Mucosa of descending colon (tissue), 3 donors: Measurements from ENCODE around the gene LRFN5. TPM values are rescaled to one million over a fixed set of nuclear protein-coding genes. Genes with fewer than 3 reads are reported as not detected.

Source experiments
- ATAC-seq: fragments of 200-7000 bp; cut with Tn5 transposase; one replicate; pipeline ENCODE4 v1.9.1; 2020; ENCODE audit warnings: mild to moderate bottlenecking, moderate library complexity
- DNase-seq, 3 donors: peaks; one replicate each; pipeline ENCODE4 v3.0.0-alpha.2; 2020
- H3K36me3 ChIP-seq: fragments of 200-600 bp; one replicate; pipeline ENCODE4 v1.8.0; 2021; ENCODE audit warnings: low read depth, mild to moderate bottlenecking
- H3K4me1 ChIP-seq: fragments of 200-600 bp; one replicate; pipeline ENCODE4 v1.8.0; 2021; ENCODE audit warnings: low read depth, mild to moderate bottlenecking
- H3K4me3 ChIP-seq: fragments of 200-600 bp; one replicate; pipeline ENCODE4 v1.8.0; 2021; ENCODE audit warnings: mild to moderate bottlenecking
- H3K9me3 ChIP-seq: fragments of 200-600 bp; one replicate; pipeline ENCODE4 v1.8.0; 2021; ENCODE audit warnings: mild to moderate bottlenecking
- intact Hi-C, 2 donors: fragments of 100-400 bp; cut with DNase I in 1 of 2; cut with micrococcal nuclease in 1 of 2; formaldehyde crosslinking; loops; one replicate each; pipeline versions ENCODE4 v1.11.0 to v1.11.1; 2022; cut with DNase I, micrococcal nuclease
- total RNA-seq, 3 donors: library from RNA; stranded (reverse); fragmentation: NEBNext Ultra II Directional in 2 of 3; extraction: Animal tissue kit (Norgen Biotek cat#: 25700) in 2 of 3; gene quantifications; one replicate each; pipeline versions ENCODE4 v1.2.1 to v1.2.4, GENCODE V29; 2021 to 2023
- TF ChIP-seq, protein P1 (sequence below): fragments of 200-600 bp; IDR thresholded peaks from one replicate; pipeline ENCODE4 v1.8.0; 2022; ENCODE audit warnings: antibody characterized with exemption, mild to moderate bottlenecking
- donor health status: DM: no; HTN: no; CAD: no; lungs with moderate emphysema.
- donor health status: DM: no; HTN: no; CAD: no.
- donor health status: DM: no; HTN: yes; CAD: no.

LRFN5 gene
- total RNA-seq, 3 donors from 2014 or later = 0.49 to 4.1 (median 0.55) TPM

DNA sequence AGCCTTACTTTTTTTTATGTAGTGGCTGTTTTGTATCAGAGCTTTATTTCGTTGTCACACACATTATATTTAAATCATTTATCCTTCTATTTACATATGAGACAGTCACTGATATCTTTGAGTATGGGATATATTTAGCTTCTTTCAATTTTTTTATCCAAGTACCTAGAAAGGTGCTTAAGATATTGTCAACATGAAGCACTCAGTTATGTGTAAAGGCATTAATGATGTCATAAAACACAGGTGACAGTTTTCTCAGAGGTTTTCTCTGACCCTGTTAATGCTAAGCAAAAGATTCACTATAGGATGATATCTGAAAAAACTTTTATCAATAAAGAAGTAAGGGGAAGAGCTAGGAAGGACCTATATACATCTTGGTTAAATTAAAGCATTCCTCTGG, 23.2 kb downstream of the LRFN5 start:
- no peaks in the 10 kb centered on the region for H3K4me1 ChIP-seq
- ATAC-seq (no peak), DNase-seq (no peak)
- H3K4me3 ChIP-seq = no peak overlapping the region
- intact Hi-C loops = no loop called here
- H3K9me3 ChIP-seq = no peaks in the 10 kb centered on the region
- TF ChIP-seq, protein P1, sequence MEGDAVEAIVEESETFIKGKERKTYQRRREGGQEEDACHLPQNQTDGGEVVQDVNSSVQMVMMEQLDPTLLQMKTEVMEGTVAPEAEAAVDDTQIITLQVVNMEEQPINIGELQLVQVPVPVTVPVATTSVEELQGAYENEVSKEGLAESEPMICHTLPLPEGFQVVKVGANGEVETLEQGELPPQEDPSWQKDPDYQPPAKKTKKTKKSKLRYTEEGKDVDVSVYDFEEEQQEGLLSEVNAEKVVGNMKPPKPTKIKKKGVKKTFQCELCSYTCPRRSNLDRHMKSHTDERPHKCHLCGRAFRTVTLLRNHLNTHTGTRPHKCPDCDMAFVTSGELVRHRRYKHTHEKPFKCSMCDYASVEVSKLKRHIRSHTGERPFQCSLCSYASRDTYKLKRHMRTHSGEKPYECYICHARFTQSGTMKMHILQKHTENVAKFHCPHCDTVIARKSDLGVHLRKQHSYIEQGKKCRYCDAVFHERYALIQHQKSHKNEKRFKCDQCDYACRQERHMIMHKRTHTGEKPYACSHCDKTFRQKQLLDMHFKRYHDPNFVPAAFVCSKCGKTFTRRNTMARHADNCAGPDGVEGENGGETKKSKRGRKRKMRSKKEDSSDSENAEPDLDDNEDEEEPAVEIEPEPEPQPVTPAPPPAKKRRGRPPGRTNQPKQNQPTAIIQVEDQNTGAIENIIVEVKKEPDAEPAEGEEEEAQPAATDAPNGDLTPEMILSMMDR = no peak
- no peaks in the 10 kb centered on the region for H3K36me3 ChIP-seq

DNA sequence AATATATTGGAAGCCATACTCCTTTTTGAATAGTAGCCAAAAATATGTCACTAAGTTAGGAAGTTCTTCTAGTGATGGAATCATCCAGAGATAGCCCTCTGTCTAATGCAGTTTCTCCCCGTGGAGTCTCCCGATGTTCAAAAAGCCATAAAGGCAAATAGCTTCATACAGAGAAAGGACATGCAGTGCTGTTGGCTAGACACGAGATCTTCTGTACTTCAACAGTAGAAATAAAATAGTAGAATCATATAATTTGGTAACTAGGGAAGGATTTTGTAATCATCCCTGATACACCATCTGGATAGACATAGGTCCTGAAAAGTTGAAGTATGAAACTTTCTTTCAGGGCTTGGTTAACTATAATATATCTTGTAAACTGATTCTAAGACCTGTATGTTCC, 27.6 kb downstream of the LRFN5 start:
- TF ChIP-seq, protein P1 = no peak
- no peaks in the 10 kb centered on the region for H3K9me3 ChIP-seq
- no peak overlapping the region for H3K4me3 ChIP-seq
- no peak for ATAC-seq
- DNase-seq = no peak
- no peaks in the 10 kb centered on the region for H3K36me3 ChIP-seq
- intact Hi-C loops = no loop called here
- no peaks in the 10 kb centered on the region for H3K4me1 ChIP-seq

DNA sequence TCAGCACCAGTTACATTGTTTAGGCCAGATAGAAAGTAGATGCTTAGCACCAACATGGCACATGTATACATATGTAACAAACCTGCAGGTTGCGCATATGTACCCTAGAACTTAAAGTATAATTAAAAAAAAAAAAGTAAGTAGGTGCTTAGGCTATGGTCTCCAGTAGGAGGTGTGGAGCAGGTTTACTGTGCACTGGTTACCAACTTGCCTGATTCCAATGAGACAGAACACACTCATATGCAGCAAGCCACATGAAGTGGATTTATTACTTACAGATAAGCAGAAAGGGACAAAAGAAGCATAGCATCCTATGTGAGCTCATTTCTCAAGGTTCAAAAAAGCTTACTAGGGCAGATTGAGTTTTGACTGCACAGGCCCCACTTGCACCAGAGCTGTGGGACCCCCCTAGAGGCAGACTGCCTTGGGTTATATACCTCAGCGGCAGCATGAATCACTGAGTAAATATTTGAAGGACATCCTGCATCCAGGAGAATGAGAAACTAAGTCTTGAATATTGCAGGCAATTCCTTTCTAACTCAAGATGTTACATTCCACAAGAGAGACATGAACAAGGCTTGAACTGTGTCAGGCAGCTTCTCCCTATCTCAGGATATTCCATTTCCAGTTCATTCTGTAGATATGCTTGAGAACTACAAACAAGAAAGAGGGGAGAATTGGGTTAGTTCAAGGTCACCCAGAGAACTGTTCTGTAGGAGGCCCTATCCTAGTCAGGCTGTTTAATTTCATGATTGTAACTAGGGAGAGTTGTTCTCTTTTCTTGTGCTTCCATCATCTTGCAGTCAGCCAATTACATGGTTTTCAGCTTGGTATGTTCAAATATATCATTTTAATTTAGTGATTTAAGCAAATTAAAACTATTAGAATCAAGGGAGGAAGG, 30.1 kb downstream of the LRFN5 start:
- TF ChIP-seq, protein P1 = no peak
- Histone ChIP-seq H3K9me3 (no peaks in the 10 kb centered on the region), H3K4me1 (no peaks in the 10 kb centered on the region), H3K36me3 (no peaks in the 10 kb centered on the region), H3K4me3 (no peak overlapping the region)
- ATAC-seq (no peak), DNase-seq (no peak)
- intact Hi-C loops = no loop called here

DNA sequence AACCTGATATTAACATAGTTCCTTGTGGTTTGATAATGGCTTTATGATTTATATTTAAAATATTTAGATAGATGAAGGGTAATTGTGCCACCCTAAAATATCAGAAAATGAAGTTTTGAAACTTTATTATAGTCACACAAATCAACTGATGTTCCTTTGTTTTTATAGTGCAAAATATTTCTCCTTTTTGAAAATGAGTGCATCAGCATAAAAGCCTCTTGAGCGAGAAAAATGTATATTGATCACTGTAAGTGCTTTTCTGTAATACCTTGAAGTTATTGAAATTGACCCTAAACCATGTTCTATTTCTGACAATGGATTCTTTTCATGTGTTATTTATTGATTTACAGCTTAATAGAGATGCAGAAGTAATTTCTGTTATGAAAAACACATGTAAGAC, 35.0 kb downstream of the LRFN5 start:
- no peak for ATAC-seq
- Histone ChIP-seq H3K36me3 (no peaks in the 10 kb centered on the region), H3K4me1 (no peaks in the 10 kb centered on the region), H3K4me3 (no peak overlapping the region), H3K9me3 (no peaks in the 10 kb centered on the region)
- no peak for DNase-seq
- intact Hi-C loops = no loop called here
- TF ChIP-seq, protein P1 = no peak

DNA sequence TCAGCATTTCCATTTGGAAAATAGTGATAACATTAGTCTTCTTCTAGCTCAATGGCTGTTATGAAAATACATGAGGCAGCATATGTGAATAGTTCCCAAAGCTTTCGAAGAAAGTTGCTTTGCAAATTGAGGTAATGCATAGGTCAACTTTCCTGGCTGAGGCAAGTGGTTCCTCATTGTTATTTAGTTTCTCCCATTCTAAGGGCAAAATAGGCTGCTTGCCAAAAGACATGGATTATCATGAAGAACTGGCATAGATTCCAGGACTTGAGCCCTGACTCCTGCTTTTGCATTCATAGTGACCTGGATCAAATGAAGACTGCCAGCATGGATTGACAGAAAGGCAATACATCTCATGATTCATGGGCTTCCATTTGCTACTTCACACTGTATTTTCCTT, 35.7 kb downstream of the LRFN5 start:
- TF ChIP-seq, protein P1 = no peak
- no peak overlapping the region for H3K4me3 ChIP-seq
- no peak for ATAC-seq
- no peak for DNase-seq
- no peaks in the 10 kb centered on the region for H3K36me3 ChIP-seq
- no peaks in the 10 kb centered on the region for H3K4me1 ChIP-seq
- intact Hi-C loops = no loop called here
- H3K9me3 ChIP-seq = no peaks in the 10 kb centered on the region
